HG03342 (cell line): Measurements from ENCODE around the gene VASP.

Experiments
- ATAC-seq: cut with Tn5 transposase; IDR thresholded peaks from one replicate; pipeline ENCODE4 v1.9.1; 2021; ENCODE audit warnings: mild to moderate bottlenecking, moderate library complexity; ENCODE audit not compliant: unreplicated experiment

Gene VASP

GRCh38 chr19:45473682-45474605 lies 33.3 kb upstream of the VASP start:
- no peak for ATAC-seq

GRCh38 chr19:45474606-45475521 lies 32.4 kb upstream of the VASP start:
- no peak for ATAC-seq

- no peak for ATAC-seq
Measured at GRCh38 chr19:45475537-45476291, 31.6 kb upstream of the VASP start.

GRCh38 chr19:45476304-45476703 lies 31.0 kb upstream of the VASP start:
- no peak for ATAC-seq

- no peak for ATAC-seq
Measured at GRCh38 chr19:45477186-45477585, 30.1 kb upstream of the VASP start.

- ATAC-seq: no peak
Measured at GRCh38 chr19:45477713-45478453, 29.4 kb upstream of the VASP start.

GRCh38 chr19:45478454-45479238 lies 28.6 kb upstream of the VASP start:
- ATAC-seq: peak; percentile 60

GRCh38 chr19:45483033-45483432 lies 24.2 kb upstream of the VASP start:
- ATAC-seq: no peak

GRCh38 chr19:45484273-45484945 lies 22.9 kb upstream of the VASP start:
- no peak for ATAC-seq

- peak; percentile 82 for ATAC-seq
Measured at GRCh38 chr19:45485305-45486077, 21.8 kb upstream of the VASP start.

GRCh38 chr19:45488708-45489107 lies 18.6 kb upstream of the VASP start:
- ATAC-seq: no peak

- no peak for ATAC-seq
Measured at GRCh38 chr19:45489216-45489855, 17.9 kb upstream of the VASP start.

- no peak for ATAC-seq
Measured at GRCh38 chr19:45492137-45492626, 15.1 kb upstream of the VASP start.

GRCh38 chr19:45492627-45493470 lies 14.4 kb upstream of the VASP start:
- ATAC-seq: no peak

- ATAC-seq: no peak
Measured at GRCh38 chr19:45494261-45494916, 12.9 kb upstream of the VASP start.

GRCh38 chr19:45495178-45495577 lies 12.1 kb upstream of the VASP start:
- ATAC-seq: no peak
